ENCODE results near the gene ADGRE2. TPM values are rescaled to one million over a fixed set of nuclear protein-coding genes. Genes with fewer than 3 reads are reported as not detected.
"Not testable (repeated sequence)": the region's sequence is repeated elsewhere in the genome, so short reads cannot be mapped to it uniquely, and the experiment has no call there.

ADGRE2 gene
- 0.33 TPM for polyA plus RNA-seq (ENCODE audit: insufficient read length)
- long read RNA-seq, donor 1: 0 reads
- long read RNA-seq, donor 2: 0 reads
- long read RNA-seq, donor 3: 0 reads
- long read RNA-seq, donor 4: 0 reads
- long read RNA-seq, donor 5: 0 reads
- long read RNA-seq, donor 6: 0 reads
- long read RNA-seq, donor 7: 0 reads
- long read RNA-seq, donor 8: 0 reads

DNA sequence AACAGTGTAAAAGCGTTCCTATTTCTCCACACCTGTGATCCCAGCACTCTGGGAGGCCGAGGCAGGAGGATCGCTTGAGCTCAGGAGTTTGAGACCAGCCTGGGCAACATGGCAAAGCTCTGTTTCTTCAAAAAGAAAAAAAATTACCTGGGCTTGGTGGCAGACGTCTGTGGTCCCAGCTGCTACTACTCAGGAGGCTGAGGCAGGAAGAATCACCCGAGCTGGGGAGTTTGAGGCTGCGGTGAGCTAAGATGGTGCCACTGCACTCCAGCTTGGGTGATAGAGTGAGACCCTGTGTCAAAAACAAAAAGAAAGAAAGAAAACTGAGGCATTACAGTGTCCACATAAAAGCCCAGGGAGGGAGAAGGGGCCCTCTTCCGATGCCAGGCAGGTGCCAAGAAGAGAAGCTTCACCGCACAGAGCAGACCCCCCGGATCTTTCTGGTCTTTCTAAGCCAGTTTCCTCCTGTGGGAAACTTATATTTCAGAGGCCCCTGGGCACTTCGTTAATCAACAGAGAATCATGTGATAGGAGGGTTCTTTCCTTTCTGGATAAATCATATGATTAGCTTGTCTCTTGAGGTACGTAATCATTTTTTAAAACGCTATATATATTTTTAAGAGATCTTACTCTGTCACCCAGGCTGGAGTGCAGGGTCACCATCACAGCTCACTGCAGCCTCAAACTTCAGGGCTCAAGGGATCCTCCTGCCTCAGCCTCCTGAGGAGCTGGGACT lies at the start of gene ADGRE2:
TSS of gene ADGRE2 (minus strand) at position 451 of the 736 bp plus-strand sequence. CDS start 1,804 bp downstream, outside the sequence.
- DNase-seq: not testable (repeated sequence)

DNA sequence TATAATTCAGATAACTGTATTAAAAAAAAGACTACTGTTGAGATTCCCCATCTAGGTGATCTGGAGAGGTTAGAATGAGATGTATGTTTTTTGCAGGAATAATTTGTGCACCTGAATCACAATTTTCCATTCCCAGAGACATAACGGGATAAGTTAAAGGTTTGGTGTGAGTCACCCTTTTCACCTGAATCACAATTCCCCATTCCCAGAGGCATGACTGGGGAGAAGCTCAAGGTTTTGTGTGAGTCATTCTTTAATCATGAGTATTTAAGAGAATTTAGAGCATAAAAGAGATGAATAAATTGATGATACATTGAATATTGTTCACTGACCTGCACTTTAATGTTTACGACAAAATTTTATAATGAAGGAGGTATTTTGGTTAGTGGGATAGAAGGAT lies 47.6 kb upstream of the ADGRE2 start:
- DNase-seq: no peak

DNA sequence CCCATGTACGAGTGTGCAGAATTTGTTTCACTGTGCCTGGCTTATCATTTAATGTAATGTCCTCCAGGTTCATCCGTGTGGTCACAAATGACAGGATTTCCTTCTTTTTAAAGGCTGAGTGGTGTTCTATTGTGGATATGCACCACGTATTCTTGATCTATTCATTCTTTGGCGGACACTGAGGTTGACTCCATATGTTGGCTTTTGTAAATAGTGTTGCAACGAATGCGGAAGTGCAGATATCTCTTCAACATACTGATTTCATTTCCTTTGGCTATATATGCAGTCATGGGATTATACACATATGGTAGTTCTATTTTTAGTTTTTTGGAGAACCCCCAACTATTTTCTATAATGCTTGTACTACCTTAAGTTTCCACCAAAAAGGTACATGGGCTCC lies 43.6 kb upstream of the ADGRE2 start:
- DNase-seq: no peak

GRCh38 chr19:14818588-14818987 lies 40.2 kb upstream of the ADGRE2 start:
- DNase-seq: no peak

DNA sequence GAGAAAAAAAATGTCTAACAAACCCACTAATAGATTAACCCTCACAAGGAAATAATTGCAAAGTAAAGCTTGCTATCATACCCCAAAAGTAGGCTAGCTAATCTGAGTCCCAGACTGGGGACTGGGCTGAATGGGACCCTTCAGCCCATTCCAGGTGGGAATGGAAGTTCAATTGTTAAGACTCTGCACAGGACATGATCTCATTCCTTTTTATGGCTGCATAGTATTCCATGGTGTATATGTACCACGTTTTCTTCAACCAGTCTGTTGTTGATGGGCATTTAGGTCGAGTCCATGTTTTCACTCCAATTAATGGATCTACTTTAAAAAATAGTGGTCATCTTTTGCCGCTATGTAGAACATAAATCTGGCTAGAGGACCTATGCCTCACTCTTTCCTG lies 38.7 kb upstream of the ADGRE2 start:
- DNase-seq: no peak

GRCh38 chr19:14814982-14815652 lies 36.8 kb upstream of the ADGRE2 start:
- no peak for DNase-seq

- no peak for DNase-seq
Observed at GRCh38 chr19:14809272-14810057, 31.1 kb upstream of the ADGRE2 start.

DNA sequence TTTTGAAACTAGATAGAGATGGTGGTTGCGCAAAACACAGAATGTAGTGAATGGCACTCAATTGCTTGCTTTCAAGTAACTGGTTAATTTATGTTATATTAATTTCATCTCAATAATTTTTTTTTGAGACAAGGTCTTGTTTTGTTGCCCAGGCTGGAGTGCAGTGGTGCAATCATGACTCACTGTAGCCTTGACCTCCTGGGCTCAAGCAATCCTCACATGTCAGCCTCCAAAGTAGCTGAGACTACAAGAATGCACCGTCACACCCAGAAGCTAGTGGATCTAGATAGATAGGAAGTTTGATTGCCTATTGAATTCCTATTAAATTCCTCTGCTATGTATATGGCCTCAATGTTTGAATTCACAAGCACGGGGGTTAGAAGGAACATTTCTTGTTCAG lies 26.4 kb upstream of the ADGRE2 start:
- DNase-seq: no peak

DNA sequence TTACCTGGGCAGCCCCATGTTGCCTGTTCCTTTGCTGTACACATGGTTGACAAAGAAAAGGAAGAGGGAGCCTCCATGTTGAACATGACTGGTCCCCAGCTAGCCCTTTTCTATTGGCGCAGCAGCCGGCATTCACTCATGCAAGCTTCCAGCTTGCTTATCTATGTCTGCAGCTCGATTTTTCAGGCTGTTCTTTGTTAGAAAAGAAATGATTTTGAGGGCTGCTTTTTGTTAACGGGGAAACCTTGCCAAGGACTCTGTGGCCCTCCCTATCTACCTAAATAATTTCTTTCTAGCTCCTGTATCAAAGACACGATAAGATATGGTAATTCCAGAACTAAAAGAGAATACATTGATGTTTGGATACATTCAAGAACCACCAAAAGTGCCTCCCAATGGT lies 20.4 kb upstream of the ADGRE2 start:
- DNase-seq: no peak

- DNase-seq: no peak
Observed at GRCh38 chr19:14796021-14796420, 17.7 kb upstream of the ADGRE2 start.

DNA sequence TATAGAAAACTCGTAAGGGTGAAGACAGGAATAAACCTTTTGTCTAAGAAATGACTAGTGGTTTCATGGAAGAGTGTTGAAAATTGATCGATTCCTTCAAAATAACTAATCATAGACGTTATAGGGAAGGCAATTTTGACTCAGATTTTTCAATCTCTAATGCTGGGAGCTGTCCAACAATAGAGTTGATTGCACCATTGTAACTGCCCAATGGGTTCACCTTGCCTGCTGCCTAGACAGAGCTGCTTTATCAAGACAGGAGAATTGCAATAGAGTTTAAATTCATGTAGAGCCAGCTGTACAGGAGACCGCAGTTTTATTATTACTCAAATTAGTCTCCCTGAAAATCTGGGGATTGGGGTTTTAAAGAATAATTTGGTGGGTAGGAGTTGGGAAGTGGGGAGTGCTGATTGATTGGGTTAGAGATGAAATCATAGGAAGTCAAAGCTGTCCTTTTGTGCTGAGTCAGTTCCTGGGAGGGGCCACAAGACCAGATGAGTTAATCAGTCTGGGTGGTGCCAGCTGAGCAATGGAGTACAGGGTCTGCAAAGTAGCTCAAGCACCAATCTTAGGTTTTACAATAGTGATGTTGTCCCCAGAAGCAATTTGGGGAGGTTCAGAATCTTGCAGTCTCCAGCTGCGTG lies 16.8 kb upstream of the ADGRE2 start:
- DNase-seq: no peak

DNA sequence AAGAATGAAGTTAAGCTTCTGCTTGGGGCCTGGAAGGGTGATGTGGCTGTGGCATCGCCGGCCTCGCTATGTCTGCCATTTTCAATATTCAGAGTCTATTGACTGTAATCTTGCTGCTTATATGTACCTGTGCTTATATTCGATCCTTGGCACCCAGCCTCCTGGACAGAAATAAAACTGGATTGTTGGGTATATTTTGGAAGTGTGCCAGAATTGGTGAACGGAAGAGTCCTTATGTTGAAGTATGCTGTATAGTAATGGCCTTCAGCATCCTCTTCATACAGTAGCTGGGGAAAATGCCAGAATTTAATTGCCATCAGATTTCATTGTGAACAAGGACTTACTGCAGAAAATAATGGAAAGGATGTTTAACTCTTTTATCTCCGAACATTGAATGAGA lies 13.9 kb upstream of the ADGRE2 start:
- not testable (repeated sequence) for DNase-seq

DNA sequence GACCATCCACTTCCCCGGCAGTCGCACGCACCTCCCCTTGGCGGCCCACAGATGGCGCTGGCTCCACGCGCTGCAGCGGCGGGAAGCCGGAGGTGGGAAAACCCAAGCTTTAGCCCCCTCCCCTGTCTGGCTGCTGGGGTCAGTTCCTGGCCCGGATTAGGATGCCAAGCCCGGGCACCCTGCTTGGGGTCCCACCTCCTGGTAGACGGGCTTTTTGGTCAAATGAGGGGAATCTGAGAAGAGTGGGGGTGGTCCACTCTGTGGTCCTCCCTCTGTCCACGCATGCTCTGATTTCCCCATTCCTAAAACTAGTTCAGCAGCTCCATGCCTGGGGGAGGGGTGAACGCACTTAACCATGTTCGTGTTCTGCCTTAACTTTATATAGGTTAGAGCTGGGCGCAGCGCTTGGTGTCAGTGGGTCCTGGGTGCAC lies 8.1 kb upstream of the ADGRE2 start:
- DNase-seq: peak; percentile 10

DNA sequence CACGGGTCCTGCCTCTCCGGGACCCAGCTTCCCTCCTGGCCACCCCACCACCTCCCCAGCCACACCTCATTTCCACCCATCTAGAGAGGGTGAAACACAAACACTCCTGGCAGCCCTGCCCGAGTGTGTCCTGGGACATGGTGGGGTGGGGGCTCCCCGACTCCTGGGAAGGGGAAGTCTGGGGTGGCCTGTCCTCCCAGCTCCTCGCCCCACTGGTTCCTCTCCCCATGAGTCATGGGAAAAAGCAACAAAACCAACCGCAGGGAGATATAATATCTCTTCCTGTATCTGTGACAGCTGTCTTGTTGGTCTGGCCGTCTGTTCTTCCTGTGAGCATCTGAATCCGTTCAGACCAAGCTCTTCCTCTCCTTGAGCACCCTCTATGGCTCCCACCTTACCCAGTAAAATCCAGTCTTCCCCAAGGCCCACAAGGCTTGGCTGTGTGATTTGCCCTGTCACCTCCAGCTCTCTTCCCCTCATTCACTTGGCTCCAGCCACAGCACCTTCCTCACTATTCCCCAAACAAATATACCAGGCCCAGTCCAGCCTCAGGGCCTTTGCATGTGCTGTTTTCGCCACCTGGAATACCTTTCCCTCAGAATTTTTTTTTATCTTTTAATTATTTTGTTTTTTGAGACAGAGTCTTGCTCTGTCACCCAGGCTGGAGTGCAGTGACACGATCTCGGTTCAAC lies 6.9 kb upstream of the ADGRE2 start:
- DNase-seq: not testable (repeated sequence)

DNA sequence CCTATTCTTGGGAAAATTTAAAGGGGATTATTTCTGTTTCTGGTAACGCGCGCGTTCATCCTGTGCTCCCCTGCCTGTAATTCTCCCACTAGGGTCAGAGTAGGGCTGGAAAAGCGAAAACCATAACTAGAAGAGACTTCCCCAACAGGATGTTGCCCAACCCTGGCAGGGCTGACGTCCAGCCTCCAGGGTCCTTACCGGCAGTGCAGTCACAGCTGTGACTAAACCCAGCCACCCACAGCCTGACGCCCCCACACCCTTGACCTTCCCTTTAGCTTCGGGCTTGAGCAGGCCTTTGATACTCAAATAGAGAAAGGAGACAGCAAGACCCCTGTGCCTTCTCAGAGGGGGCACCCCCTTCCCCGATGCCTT lies 6.4 kb upstream of the ADGRE2 start:
- DNase-seq: not testable (repeated sequence)

DNA sequence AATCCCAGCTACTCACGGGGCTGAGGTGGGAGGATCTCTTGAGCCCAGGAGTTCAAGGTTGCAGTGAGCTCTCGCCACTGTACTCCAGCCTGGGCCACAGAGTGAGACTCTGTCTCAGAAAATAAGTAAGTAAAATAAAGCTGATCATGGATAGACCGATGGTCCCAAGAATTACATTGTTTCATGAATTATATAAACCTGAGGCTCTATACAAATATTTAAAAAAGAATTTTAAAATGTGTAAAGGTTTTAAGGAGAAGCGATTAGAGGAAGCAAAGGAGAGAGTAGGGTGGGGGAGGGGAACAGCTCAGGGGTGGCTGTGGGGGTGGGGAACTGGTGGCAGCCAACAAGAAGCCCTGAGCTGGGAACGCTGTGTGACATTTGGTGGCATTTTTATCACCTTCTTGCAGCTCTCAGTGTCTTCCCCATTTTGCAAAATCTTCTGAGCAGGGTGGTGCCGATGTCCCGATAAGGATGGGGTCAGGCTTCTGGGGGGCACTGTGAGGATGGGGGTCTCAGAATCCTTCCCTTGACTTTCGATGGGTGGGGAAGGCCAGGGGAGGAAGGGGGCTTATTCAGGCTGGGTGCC lies 5.1 kb upstream of the ADGRE2 start:
- not testable (repeated sequence) for DNase-seq

DNA sequence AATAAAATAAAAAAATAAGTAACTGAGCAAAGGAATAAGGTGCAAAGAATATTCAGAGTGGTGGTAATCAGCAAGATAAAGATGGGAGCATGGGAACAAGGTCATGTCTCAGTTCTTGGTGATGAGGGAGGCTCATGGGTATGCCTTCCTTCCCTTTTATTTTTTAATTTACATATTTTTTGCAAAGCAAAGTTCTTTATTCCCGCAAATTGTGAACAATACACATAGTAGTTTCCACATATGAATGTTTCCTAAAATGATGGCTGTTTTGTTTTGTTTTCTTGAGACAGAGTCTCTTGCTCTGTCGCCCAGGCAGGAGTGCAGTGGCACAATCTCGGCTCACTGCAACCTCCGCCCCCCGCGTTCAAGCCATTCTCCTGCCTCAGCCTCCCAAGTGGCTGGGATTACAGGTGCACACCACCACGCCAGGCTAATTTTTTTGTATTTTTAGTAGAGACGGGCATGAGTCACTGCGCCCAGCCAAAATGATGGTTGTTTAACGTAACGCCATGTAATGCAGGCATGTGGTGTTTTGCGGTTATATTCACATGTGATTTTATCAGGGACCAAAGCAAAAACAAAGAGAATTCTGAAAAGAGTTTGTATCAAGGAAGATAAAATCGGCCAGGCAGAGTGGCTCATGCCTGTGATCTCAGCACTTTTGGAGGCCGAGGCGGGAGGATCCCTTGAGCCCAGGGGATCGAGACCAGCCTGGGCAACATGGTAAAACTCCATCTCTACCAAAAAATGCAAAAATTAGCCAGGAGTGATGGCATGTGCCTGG lies 4.5 kb upstream of the ADGRE2 start:
- no peak for DNase-seq

DNA sequence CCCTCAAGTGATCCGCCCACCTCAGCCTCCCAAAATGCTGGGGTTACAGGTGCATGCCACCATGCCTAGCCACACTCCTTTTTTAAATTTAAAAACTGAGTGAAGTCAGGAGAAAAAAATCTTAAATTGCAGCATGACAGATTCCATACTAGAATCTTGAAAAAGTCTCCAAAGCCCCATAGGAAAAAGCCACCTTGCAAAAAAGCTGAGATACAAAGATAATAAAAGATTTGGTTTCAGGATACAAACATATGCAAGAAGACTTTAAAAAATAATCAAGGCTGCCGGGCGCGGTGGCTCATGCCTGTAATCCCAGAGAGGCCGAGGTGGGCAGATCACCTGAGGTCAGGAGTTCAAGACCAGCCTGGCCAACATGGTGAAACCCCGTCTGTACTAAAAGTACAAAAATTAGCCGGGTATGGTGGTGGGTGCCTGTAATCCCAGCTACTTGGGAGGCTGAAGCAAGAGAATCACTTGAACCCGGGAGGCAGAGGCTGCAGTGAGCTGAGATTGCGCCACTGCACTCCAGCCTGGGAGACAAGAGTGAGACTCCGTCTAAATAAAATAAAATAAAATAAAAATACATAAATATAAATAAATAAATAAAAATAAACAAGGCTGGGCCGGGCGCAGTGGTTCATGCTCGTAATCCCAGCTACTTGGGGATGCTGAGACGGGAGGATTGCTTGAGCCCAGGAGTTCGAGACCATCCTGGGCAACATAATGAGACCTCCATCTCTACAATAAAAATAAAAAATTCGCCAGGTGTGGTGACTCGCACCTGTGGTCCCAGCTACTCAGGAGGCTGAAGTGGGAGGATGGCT lies 3.6 kb upstream of the ADGRE2 start:
- not testable (repeated sequence) for DNase-seq

DNA sequence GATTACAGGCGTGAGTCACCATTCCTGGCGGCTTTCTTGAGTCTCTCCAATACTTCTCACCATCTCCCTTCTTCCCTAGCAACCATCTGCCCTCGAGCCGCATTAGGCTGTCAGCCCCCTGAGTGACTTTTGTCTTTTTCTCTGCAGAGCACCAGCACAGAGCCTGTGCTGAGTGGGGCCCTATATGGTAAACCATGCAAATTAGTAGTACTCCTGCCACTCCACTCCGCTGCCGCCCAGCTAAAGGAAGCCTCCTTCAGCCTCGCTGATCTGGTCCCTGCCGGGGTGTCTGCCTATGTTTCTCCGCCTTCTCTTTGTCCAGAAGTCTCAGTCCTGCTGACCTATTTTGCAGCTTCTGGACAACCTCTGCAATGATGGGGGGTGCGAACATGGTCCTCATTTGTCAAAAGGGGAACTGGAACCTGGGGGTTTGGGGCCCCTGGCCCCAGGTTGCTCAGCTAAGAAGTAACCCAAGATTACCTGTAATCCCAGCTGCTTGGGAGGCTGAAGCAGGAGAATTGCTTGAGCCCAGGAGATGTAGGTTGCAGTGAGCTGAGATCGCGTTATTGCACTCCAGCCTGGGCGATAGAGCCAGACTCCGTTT lies 2.4 kb upstream of the ADGRE2 start:
- DNase-seq: not testable (repeated sequence)
